Mesodermal cell (in vitro differentiated cells): ENCODE measurements around the gene ANKRD13A.
"Not testable (repeated sequence)": the region's sequence is repeated elsewhere in the genome, so short reads cannot be mapped to it uniquely, and the experiment has no call there.

Source experiments
- H3K27ac ChIP-seq: 2 replicates; pipeline ENCODE4 v1.7.0; 2013; ENCODE audit warnings: mild to moderate bottlenecking, low read depth, low read length, moderate library complexity; ENCODE audit not compliant: severe bottlenecking
- H3K36me3 ChIP-seq: 2 replicates; pipeline ENCODE4 v1.7.1; 2013; ENCODE audit warnings: mild to moderate bottlenecking, low read length, moderate library complexity; ENCODE audit not compliant: control insufficient read depth, insufficient read depth
- H3K4me1 ChIP-seq: one replicate; pipeline ENCODE4 v1.7.1; 2013; ENCODE audit warnings: mild to moderate bottlenecking, low read length; ENCODE audit not compliant: insufficient read depth, control insufficient read depth, poor library complexity, severe bottlenecking
- H3K4me3 ChIP-seq: 2 replicates; pipeline ENCODE4 v1.7.0; 2013; ENCODE audit warnings: low read length, control low read depth, mild to moderate bottlenecking; ENCODE audit not compliant: insufficient read depth, poor library complexity, severe bottlenecking; ENCODE audit errors: extremely low read depth
- H3K9me3 ChIP-seq: 2 replicates; pipeline ENCODE4 v1.7.1; 2013; ENCODE audit warnings: mild to moderate bottlenecking, low read length, moderate library complexity; ENCODE audit not compliant: control insufficient read depth
- WGBS, 2 experiments: methylation state at CpG; one replicate each; pipeline ENCODE4 v1.1.5; 2013; ENCODE audit warnings: missing lambda C conversion rate in 2 of 2; ENCODE audit not compliant: insufficient coverage in 2 of 2; 5-methylcytosine and 5-hydroxymethylcytosine counted together

Gene ANKRD13A

DNA sequence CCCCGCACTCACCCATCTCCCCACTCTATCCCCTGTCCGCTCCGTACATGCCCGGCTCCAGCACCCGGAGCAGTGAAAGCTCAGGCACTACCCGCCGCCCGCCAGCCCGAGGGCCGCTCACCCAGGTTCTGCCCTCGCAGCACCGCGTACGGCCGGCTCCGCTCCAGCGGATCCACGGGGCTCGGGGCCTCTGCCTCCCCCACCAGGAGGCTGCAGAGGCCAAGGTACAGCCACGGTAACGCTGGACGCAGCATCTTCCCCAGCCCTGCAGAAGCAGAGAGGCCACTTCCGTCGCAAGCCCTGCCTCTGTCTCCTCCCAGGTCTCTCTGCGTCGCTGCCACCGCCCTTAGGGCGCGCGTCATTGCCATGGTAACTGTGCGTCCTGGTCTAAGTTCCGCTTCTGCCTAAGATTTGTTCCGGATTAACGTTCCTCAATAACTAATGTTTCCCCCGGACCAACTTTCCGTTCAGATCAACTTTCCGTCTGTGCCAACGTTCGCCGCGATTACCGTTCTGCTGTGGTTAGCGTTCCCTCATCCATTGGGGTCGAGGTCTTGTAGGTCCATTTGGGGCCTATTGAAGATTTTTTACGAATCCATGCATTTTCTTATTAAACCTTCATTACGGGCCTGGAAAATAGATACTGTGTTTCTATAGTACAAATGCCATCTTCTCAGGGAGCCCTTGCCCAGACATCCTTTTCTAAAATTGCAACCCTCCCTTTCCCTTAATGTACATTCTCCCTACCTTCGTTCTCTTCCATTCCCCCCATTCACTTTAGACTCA, 49.2 kb downstream of the ANKRD13A start, which contains the start of gene C12orf76:
C12orf76 (minus strand) TSS at position 281 of the 786 bp plus-strand sequence; CDS start at position 254, 27 bp downstream.
- no peaks in the 10 kb centered on the region for H3K9me3 ChIP-seq
- peak within 1 kb of the TSS; percentile 72 for H3K27ac ChIP-seq
- peaks cover 14% of the 10 kb centered on the region for H3K4me1 ChIP-seq
- WGBS, 2 experiments: 3 to 8% methylated on average over 33 to 40 of the region's 47 CpGs
- H3K36me3 ChIP-seq: peaks cover 7% of the 10 kb centered on the region
- peak within 1 kb of the TSS; percentile 74 for H3K4me3 ChIP-seq

DNA sequence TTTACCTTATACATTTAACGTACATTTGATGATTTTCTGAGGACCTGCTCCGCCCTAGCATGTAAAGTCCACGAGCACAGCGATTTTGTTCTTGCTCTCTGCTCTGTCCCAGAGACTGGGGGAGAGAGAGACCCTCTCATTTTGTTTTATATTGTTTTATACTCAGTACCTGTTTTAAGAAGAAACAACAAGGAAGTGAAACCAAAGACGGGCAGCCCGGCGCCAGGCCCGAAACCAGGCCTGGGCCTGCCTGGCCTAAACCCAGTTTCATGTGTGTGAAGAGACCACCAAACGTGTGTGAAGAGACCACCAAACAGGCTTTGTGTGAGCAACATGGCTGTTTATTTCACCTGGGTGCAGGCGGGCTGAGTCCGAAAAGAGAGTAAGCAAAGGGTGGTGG, 49.8 kb downstream of the ANKRD13A start:
- H3K9me3 ChIP-seq, H3K36me3 ChIP-seq, H3K27ac ChIP-seq: not testable (repeated sequence)
- Histone ChIP-seq H3K4me3 (peak overlapping the region; percentile 74), H3K4me1 (peaks cover 14% of the 10 kb centered on the region)
- WGBS, 2 experiments: 97% methylated on average over 7 to 9 of the region's 11 CpGs

GRCh38 chr12:110049666-110050065, 50.4 kb downstream of the ANKRD13A start:
- 89 to 97% methylated on average over 5 to 8 of the region's 9 CpGs for WGBS, 2 experiments
- H3K4me3 ChIP-seq, H3K9me3 ChIP-seq, H3K36me3 ChIP-seq, H3K27ac ChIP-seq: not testable (repeated sequence)
- H3K4me1 ChIP-seq: peaks cover 14% of the 10 kb centered on the region

GRCh38 chr12:110050927-110051326, 51.7 kb downstream of the ANKRD13A start:
- Histone ChIP-seq H3K27ac (no peak overlapping the region), H3K4me3 (no peak overlapping the region), H3K9me3 (no peaks in the 10 kb centered on the region), H3K4me1 (peaks cover 14% of the 10 kb centered on the region), H3K36me3 (peaks cover 3% of the 10 kb centered on the region)
- WGBS, 2 experiments: 89 to 92% methylated on average over 3 to 6 of the region's 6 CpGs

- not testable (repeated sequence) for H3K36me3 ChIP-seq, H3K4me1 ChIP-seq, H3K9me3 ChIP-seq, H3K4me3 ChIP-seq
- WGBS, 2 experiments: 58 to 65% methylated on average over 5 to 7 of the region's 11 CpGs
- H3K27ac ChIP-seq: peak overlapping the region; percentile 54
These were observed 56.4 kb downstream of the ANKRD13A start for GRCh38 chr12:110055375-110056352.

DNA sequence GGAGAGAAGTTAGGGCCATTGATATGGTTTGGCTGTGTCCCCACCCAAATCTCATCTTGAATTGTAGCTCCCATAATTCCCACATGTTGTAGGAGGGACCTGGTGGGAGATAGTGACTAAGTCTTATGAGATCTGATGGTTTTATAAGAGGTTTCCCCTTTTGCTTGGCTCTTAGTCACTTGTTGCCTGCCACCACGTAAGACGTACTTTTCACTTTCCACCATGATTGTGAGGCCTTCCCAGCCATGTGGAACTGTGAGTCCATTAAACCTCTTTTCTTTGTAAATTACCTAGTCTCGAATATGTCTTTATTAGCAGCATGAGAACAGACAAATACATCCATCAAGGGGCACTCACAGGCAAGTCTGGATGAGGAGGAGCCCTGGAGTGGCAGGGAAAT, 57.4 kb downstream of the ANKRD13A start:
- not testable (repeated sequence) for H3K36me3 ChIP-seq, H3K27ac ChIP-seq, H3K4me1 ChIP-seq, H3K9me3 ChIP-seq, H3K4me3 ChIP-seq
- 94% methylated on average over 2 of the region's 3 CpGs; no CpG with 5 or more reads in 1 of the 2 experiments for WGBS, 2 experiments

DNA sequence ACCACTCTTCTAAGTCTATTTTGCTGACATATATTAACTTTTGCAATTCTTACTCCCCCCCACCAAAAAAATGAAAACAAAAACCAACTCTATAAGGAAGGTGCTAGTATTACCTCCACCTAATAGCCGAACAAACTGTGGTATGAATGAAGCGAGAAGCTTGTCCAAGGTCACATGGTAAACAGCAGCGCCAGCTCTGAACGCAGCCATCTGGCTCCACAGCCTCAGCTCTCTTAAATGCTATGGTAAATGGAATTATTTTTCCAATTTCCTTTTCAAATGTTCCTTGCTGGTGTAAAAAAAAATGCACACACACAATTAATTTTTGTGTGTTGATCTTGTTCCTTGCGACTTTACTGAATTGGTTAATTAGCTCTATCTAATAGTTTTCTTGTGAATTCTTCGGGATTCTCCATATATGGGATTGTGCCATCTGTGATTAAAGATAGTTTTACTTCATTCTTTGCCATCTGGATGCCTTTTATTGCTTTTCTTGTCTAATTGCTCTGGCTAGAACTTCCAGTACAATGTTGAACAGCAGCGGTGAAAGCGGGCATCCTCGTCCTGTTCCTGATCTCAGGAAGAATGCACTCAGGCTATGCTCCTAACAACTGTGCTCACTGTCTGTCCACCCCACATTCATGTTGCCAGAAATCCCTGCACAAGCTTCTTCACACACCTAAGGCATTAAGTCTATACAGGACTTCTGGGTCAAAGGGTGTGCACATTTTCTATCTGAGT, 59.8 kb downstream of the ANKRD13A start:
- Histone ChIP-seq H3K4me1 (peaks cover 3% of the 10 kb centered on the region), H3K27ac (no peak overlapping the region), H3K36me3 (no peaks in the 10 kb centered on the region), H3K4me3 (no peak overlapping the region), H3K9me3 (no peaks in the 10 kb centered on the region)
- WGBS, 2 experiments: 92 to 98% methylated on average over 3 to 5 of the region's 9 CpGs

DNA sequence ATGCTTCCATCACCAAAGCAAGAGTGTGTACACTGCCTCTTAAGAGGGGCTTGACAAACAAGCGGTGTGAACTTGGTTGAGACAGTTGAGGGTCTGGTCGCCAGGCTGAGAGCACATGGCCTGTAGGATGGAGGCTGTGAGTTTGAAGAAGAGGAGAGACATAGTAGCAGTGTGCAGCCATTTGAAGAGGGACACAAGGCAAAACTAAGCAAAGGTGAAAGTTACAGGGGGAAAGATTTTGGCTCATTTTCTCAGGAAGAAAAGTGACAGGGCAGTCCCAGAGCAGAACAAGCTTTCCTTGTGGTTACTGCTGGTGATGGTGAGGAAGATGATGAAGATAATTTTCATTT, 60.4 kb downstream of the ANKRD13A start:
- H3K9me3 ChIP-seq: no peaks in the 10 kb centered on the region
- H3K36me3 ChIP-seq: no peaks in the 10 kb centered on the region
- H3K27ac ChIP-seq: no peak overlapping the region
- WGBS, 2 experiments: 100% methylated on average over 1 to 2 of the region's 2 CpGs
- H3K4me3 ChIP-seq: no peak overlapping the region
- H3K4me1 ChIP-seq: peaks cover 3% of the 10 kb centered on the region

DNA sequence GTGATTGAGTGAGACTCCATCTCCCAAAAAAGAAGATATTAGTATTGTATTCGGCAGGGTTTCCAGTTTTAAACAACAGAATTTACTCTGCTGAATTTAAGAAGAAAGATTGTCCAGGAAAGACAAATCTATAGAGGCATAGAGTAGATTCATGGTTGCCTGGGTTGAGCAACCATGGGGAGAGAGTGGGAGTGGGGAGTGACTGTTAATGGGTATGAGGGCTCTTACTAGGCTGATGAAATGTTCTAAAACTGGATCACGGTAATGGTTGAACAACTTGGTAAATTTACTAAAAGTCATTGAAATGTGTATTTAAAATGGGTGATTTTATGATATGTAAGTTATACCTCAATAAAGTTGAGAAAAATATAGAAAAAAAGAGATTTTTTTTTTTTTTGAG, 63.0 kb downstream of the ANKRD13A start:
- Histone ChIP-seq H3K4me3 (no peak overlapping the region), H3K9me3 (no peaks in the 10 kb centered on the region), H3K36me3 (no peaks in the 10 kb centered on the region), H3K27ac (no peak overlapping the region), H3K4me1 (peaks cover 3% of the 10 kb centered on the region)
- WGBS, 2 experiments: 89% methylated on average over 1 of the region's 2 CpGs; no CpG with 5 or more reads in 1 of the 2 experiments

DNA sequence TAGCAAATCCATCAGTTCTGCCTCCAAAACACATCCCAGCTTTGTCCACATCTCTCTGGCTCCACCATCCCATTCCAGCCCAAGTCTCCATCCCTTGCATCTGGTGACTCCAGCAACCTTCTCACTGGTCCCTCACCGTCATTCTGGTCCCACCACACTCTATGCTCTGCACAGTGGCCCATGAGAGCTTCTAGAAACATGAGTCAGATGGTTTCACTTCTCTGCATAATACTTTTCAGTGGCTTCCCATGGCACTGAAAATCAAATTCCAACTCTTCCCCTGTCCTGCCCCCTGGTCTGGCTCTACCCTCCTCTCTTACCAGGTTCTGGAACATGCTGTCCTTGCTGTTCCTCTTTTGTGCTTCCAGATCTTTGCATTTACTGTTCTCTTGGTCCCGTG, 66.3 kb downstream of the ANKRD13A start:
- Histone ChIP-seq H3K4me3 (no peak overlapping the region), H3K36me3 (no peaks in the 10 kb centered on the region), H3K9me3 (no peaks in the 10 kb centered on the region), H3K4me1 (peaks cover under 1% of the 10 kb centered on the region), H3K27ac (no peak overlapping the region)
- WGBS, 2 experiments: 100% methylated on average over 1 of the region's 2 CpGs; no CpG with 5 or more reads in 1 of the 2 experiments
